Cardiac septum (tissue), 1 donor: ENCODE measurements around the gene ANKRD33B. TPM values are rescaled to one million over a fixed set of nuclear protein-coding genes. Genes with fewer than 3 reads are reported as not detected.
A peak's percentile ranks its signal among the peaks of the same experiment; 100 is the strongest.
"Not testable (repeated sequence)": the region's sequence is repeated elsewhere in the genome, so short reads cannot be mapped to it uniquely, and the experiment has no call there.

Experiments
- DNase-seq: peaks from one replicate; pipeline ENCODE4 v3.0.0-alpha.2; 2020; ENCODE audit warnings: low spot score
- intact Hi-C: fragments of 100-400 bp; cut with DNase I; formaldehyde crosslinking; loops from one replicate; pipeline ENCODE4 v1.14.0; 2022
- total RNA-seq: library from RNA; stranded (reverse); fragmentation: NEBNext Ultra II Directional; extraction: Animal tissue kit (Norgen Biotek cat#: 25700); gene quantifications from one replicate; pipeline ENCODE4 v1.2.1, GENCODE V29; 2021
- donor health status: DM: no; HTN: no; CAD: no.

Gene ANKRD33B
- total RNA-seq, 1 donor from 2014 or later: 15.2 TPM

GRCh38 chr5:10604975-10605374 is 41.1 kb downstream of the ANKRD33B start:
- no peak for DNase-seq
- intact Hi-C loops: no loop called here

GRCh38 chr5:10606632-10607022 is 42.8 kb downstream of the ANKRD33B start:
- DNase-seq: not testable (repeated sequence)
- intact Hi-C loops: loop anchor here (2.0 kb wide), 1 partner anchor 26 kb away; no protein-coding TSS in a partner anchor

GRCh38 chr5:10607023-10607665 is 43.3 kb downstream of the ANKRD33B start:
- DNase-seq: peak; percentile 91
- intact Hi-C loops: loop anchor here (2.0 kb wide), 1 partner anchor 26 kb away; no protein-coding TSS in a partner anchor

- intact Hi-C loops: loop anchor here (2.0 kb wide), 1 partner anchor 27 kb away; no protein-coding TSS in a partner anchor
- no peak for DNase-seq
Measured at GRCh38 chr5:10607666-10608073, 43.8 kb downstream of the ANKRD33B start.

- intact Hi-C loops, DNase-seq: not testable (repeated sequence)
Measured at GRCh38 chr5:10608081-10608480, 44.2 kb downstream of the ANKRD33B start.

- intact Hi-C loops: no loop called here
- no peak for DNase-seq
Measured at GRCh38 chr5:10610058-10610457, 46.2 kb downstream of the ANKRD33B start.

GRCh38 chr5:10611290-10611689 is 47.4 kb downstream of the ANKRD33B start:
- intact Hi-C loops: no loop called here
- DNase-seq: no peak

- DNase-seq: no peak
- intact Hi-C loops: no loop called here
Measured at GRCh38 chr5:10612251-10612650, 48.4 kb downstream of the ANKRD33B start.

GRCh38 chr5:10615693-10616092 is 51.8 kb downstream of the ANKRD33B start:
- intact Hi-C loops: no loop called here

GRCh38 chr5:10617103-10617502 is 53.2 kb downstream of the ANKRD33B start:
- intact Hi-C loops: no loop called here
- no peak for DNase-seq

More at GRCh38 chr5:10615693-10616092, 51.8 kb downstream of the ANKRD33B start:
- no peak for DNase-seq

GRCh38 chr5:10618311-10618710 is 54.4 kb downstream of the ANKRD33B start:
- no peak for DNase-seq
- intact Hi-C loops: no loop called here

- intact Hi-C loops: no loop called here
- no peak for DNase-seq
Measured at GRCh38 chr5:10619649-10620048, 55.8 kb downstream of the ANKRD33B start.

GRCh38 chr5:10620346-10620745 is 56.5 kb downstream of the ANKRD33B start:
- DNase-seq: no peak
- intact Hi-C loops: no loop called here

- DNase-seq: no peak
- intact Hi-C loops: no loop called here
Measured at GRCh38 chr5:10621832-10622231, 58.0 kb downstream of the ANKRD33B start.

- intact Hi-C loops: no loop called here
Measured at GRCh38 chr5:10622810-10623209, 58.9 kb downstream of the ANKRD33B start.

GRCh38 chr5:10623305-10623910 is 59.5 kb downstream of the ANKRD33B start:
- intact Hi-C loops: no loop called here
- no peak for DNase-seq

More at GRCh38 chr5:10622810-10623209, 58.9 kb downstream of the ANKRD33B start:
- no peak for DNase-seq

GRCh38 chr5:10624206-10624605 is 60.3 kb downstream of the ANKRD33B start:
- intact Hi-C loops: no loop called here
- no peak for DNase-seq

GRCh38 chr5:10624679-10625078 is 60.8 kb downstream of the ANKRD33B start:
- no peak for DNase-seq
- intact Hi-C loops: loop anchor here (5.0 kb wide), 2 partner anchors 57 to 337 kb away; no protein-coding TSS in a partner anchor

GRCh38 chr5:10625700-10626472 is 62.0 kb downstream of the ANKRD33B start:
- no peak for DNase-seq
- intact Hi-C loops: loop anchor here (2.0 to 5.0 kb wide), 3 partner anchors 59 to 339 kb away; no protein-coding TSS in a partner anchor

GRCh38 chr5:10626473-10627013 is 62.7 kb downstream of the ANKRD33B start:
- DNase-seq: peak; percentile 82
- intact Hi-C loops: loop anchor here (2.0 to 5.0 kb wide), 3 partner anchors 59 to 339 kb away; no protein-coding TSS in a partner anchor
